ENCODE measurements around the gene KCNT2.

KCNT2 gene

DNA sequence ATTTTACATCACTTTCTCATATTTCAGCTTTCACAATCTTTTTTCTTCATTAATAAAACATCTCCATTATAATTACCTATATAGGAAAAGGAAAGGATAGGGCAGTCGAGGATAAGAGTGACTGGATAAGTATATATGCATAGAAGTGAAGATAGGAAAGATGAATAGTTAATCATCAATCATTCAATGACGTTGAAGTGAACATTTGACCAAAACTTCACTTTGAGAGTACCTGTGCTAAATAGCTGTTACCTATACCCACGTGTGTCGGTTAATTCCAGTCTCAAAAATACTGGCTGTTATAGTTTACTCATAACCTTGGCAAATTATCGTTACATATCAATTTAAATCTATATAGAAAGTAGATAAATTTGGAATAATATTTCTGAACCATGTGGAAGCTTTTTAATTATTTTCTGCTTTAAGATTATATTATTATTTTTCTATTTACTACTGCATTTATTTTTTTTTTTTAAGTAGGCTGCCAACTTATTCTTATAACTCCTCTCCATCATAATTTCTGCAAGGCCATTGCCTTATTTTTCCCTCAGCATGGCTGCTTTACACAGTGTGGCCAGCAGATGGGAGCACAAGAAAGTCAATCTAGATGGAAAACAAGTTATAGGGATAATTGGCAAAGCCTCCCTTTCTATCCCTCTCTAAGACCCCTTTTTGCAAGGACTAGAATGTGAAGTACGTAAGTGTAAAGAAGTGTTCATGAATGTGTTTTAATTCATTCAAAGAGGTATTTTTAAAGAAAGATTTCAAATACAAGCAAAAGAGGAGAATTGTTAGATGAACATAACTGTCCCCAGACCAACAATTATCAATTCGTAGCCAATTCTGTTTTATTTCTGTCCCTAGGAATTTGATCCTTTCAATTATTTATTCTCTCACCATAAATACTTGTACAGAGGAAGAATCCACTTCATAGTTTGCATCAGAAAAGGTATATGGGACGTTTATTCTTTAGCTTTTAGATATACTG lies 290.4 kb downstream of the KCNT2 start:
- Histone ChIP-seq H3K36me3 (peaks cover 21% of the 10 kb centered on the region), H3K27ac (no peak overlapping the region), H3K4me3 (ENCODE audit: low read depth, low read length) (no peak overlapping the region), H3K27me3 (ENCODE audit: insufficient read depth, low read depth, severe bottlenecking) (no peaks in the 10 kb centered on the region), H3K9me3 (ENCODE audit: severe bottlenecking) (no peaks in the 10 kb centered on the region)
- TF ChIP-seq, protein P1, sequence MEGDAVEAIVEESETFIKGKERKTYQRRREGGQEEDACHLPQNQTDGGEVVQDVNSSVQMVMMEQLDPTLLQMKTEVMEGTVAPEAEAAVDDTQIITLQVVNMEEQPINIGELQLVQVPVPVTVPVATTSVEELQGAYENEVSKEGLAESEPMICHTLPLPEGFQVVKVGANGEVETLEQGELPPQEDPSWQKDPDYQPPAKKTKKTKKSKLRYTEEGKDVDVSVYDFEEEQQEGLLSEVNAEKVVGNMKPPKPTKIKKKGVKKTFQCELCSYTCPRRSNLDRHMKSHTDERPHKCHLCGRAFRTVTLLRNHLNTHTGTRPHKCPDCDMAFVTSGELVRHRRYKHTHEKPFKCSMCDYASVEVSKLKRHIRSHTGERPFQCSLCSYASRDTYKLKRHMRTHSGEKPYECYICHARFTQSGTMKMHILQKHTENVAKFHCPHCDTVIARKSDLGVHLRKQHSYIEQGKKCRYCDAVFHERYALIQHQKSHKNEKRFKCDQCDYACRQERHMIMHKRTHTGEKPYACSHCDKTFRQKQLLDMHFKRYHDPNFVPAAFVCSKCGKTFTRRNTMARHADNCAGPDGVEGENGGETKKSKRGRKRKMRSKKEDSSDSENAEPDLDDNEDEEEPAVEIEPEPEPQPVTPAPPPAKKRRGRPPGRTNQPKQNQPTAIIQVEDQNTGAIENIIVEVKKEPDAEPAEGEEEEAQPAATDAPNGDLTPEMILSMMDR (IDR thresholded peaks at IDR 0.05; ENCODE audit: low read depth, low read length), result peak; percentile 64
- DNase-seq, result peak; percentile 67

DNA sequence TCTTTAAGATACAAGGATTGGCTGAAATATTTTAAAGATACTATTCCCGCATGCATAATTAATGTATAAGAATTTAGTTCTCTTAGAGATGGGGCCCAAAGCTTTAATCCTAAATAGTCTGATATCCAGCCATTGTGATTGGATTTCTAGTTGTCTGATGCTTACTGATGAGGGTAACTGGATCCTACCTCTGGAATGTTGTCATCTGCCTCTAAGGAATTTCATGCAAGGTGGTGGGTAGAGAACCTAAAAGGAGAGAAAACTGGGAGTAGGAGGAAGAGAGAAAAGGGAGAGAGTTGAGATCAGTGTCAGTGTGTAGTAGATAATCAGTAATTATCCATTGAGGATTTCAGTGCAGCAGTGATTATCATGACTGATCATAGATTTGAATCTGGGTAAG lies 295.5 kb downstream of the KCNT2 start:
- TF ChIP-seq, protein P1 (IDR thresholded peaks at IDR 0.05; ENCODE audit: low read depth, low read length), result no peak
- Histone ChIP-seq H3K4me3 (ENCODE audit: low read depth, low read length) (no peak overlapping the region), H3K27me3 (ENCODE audit: insufficient read depth, low read depth, severe bottlenecking) (no peaks in the 10 kb centered on the region), H3K9me3 (ENCODE audit: severe bottlenecking) (no peaks in the 10 kb centered on the region), H3K36me3 (peaks cover 21% of the 10 kb centered on the region), H3K27ac (no peak overlapping the region)
- DNase-seq, result no peak

DNA sequence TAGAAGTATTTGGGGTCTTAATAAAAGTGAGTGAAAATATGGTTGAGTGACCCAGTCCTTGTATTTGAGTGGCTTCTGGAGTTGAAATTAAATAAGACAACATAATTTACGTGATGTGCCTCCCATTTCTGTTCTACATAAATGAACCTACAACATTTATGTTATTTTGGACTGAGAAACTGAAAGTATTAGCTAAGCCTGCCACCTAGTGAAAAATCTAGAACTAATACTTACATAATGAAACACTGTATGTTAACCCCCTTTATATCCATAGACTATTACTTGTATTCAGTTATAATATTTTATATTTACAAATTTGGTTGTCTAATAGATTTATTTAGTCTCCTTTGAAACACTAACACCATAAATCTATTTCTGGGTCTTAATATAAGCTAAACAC lies 298.9 kb downstream of the KCNT2 start:
- TF ChIP-seq, protein P1 (IDR thresholded peaks at IDR 0.05; ENCODE audit: low read depth, low read length), result no peak
- H3K36me3 ChIP-seq, result peaks cover 6% of the 10 kb centered on the region
- no peak for DNase-seq
- H3K27me3 ChIP-seq (ENCODE audit: insufficient read depth, low read depth, severe bottlenecking), result no peaks in the 10 kb centered on the region
- no peak overlapping the region for H3K4me3 ChIP-seq (ENCODE audit: low read depth, low read length)
- no peak overlapping the region for H3K27ac ChIP-seq
- H3K9me3 ChIP-seq (ENCODE audit: severe bottlenecking), result no peaks in the 10 kb centered on the region

DNA sequence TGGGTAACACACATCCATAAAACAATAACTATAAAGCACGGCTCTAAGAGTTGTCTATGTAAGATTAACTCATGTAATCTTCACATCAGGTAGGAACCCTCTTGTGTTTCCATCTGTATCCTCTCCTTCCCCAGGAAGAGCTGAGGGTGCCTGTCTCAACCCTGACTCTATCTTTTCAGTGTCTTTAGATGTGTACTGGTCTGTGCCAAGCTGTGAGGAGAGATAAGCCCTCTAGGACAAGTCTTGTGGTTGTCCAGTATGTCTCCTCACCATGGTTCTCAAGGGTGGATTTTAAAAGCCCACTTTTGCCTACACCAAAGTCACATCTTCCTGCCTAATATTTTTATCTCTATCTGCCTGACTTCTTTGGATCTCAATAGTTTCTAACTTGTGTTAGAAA lies 300.1 kb downstream of the KCNT2 start:
- no peaks in the 10 kb centered on the region for H3K27me3 ChIP-seq (ENCODE audit: insufficient read depth, low read depth, severe bottlenecking)
- H3K36me3 ChIP-seq, result peaks cover 6% of the 10 kb centered on the region
- H3K9me3 ChIP-seq (ENCODE audit: severe bottlenecking), result no peaks in the 10 kb centered on the region
- H3K27ac ChIP-seq, result no peak overlapping the region
- TF ChIP-seq, protein P1 (IDR thresholded peaks at IDR 0.05; ENCODE audit: low read depth, low read length), result no peak
- no peak overlapping the region for H3K4me3 ChIP-seq (ENCODE audit: low read depth, low read length)
- no peak for DNase-seq

DNA sequence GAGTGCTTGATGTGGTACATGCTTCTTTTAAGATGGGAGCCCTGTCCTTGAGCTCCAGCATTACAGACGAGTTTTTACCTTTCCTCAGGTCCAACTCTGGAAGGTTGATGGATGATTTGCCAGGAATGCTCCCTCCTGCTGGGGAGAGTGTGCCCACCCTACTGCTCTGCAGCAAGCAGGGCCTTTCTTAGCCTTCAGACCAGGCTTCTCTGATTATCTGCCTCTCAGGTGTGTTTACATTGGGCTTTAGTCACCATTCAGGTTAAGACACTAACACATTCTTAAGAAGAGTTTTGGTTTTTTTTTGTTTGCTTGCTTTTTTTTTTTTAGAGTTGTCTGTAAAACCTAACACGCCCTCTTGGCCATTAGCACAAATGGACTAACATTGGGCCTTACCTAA lies 301.8 kb downstream of the KCNT2 start:
- no peaks in the 10 kb centered on the region for H3K9me3 ChIP-seq (ENCODE audit: severe bottlenecking)
- H3K4me3 ChIP-seq (ENCODE audit: low read depth, low read length), result no peak overlapping the region
- H3K36me3 ChIP-seq, result peaks cover 6% of the 10 kb centered on the region
- H3K27me3 ChIP-seq (ENCODE audit: insufficient read depth, low read depth, severe bottlenecking), result no peaks in the 10 kb centered on the region
- DNase-seq, result no peak
- H3K27ac ChIP-seq, result no peak overlapping the region
- TF ChIP-seq, protein P1 (IDR thresholded peaks at IDR 0.05; ENCODE audit: low read depth, low read length), result no peak

Data from WERI-Rb-1 (cell line).